HepG2 (cell line): ENCODE results near the gene SNX3. TPM values are rescaled to one million over a fixed set of nuclear protein-coding genes. Genes with fewer than 3 reads are reported as not detected.

ENCODE experiments used
- ATAC-seq: fragments of 200-7000 bp; cut with Tn5 transposase; 3 replicates; pipeline ENCODE4 v1.9.1; 2020; ENCODE audit warnings: mild to moderate bottlenecking, moderate library complexity
- BruUV-seq: library from RNA; stranded (reverse); fragments of 400-500 nt; replicated peaks from 2 replicates; lab custom pipeline; 2021; lab: Mats Ljungman, UMichigan
- CTCF ChIA-PET: fragments of 300-600 bp; formaldehyde crosslinking; extraction: SDS; loops from one replicate; lab custom pipeline; 2021; ENCODE audit warnings: low total read pairs, inconsistent platforms, low intra/inter-chr PET ratio; lab: Yijun Ruan, JAX
- POLR2A ChIA-PET: fragments of 350-600 bp; sonication (Branson Sonifier 250); formaldehyde crosslinking; loops from one replicate; lab custom pipeline; 2020; ENCODE audit warnings: antibody characterized with exemption, inconsistent platforms; lab: Yijun Ruan, JAX
- DNase-seq: peaks from one replicate; pipeline ENCODE4 v3.0.0-alpha.2; 2015; ENCODE audit warnings: low spot score
- FAIRE-seq: peaks from 3 replicates; lab custom pipeline; 2011; peaks lifted over from hg19 to GRCh38; lab: Jason Lieb, UNC
- H2AFZ ChIP-seq: one replicate; pipeline ENCODE4 v1.6.1; 2011; ENCODE audit warnings: low read length, inconsistent platforms
- H3K27ac ChIP-seq: fragments of 300-600 bp; 3 replicates; pipeline ENCODE4 v1.8.0; 2011; ENCODE audit warnings: mixed run types, mild to moderate bottlenecking, mixed read lengths, low read length, inconsistent platforms; ENCODE audit not compliant: insufficient read depth; ENCODE audit errors: extremely low read length
- H3K27me3 ChIP-seq, 2 experiments: fragments of 200-600 bp in 1 of 2; 2 replicates in 1 of 2; 3 replicates in 1 of 2; pipeline versions ENCODE4 v1.6.0 to v1.8.0; 2011; ENCODE audit warnings: low read length in 2 of 2, mild to moderate bottlenecking in 2 of 2, moderate library complexity in 2 of 2, inconsistent platforms in 1 of 2; ENCODE audit not compliant: insufficient read depth in 2 of 2, control insufficient read depth in 1 of 2
- H3K36me3 ChIP-seq, 2 experiments: fragments of 200-600 bp in 1 of 2; replicated peaks in 1 of 2; 2 replicates in 1 of 2; 3 replicates in 1 of 2; pipeline versions ENCODE4 v1.5.1 to v1.8.0; 2011; ENCODE audit warnings: low read length in 2 of 2, inconsistent platforms in 1 of 2; ENCODE audit not compliant: insufficient read depth in 2 of 2, control insufficient read depth in 1 of 2
- H3K4me1 ChIP-seq: 2 replicates; pipeline ENCODE4 v1.5.1; 2012; ENCODE audit warnings: low read length, inconsistent platforms; ENCODE audit not compliant: insufficient read depth
- H3K4me2 ChIP-seq: 2 replicates; pipeline ENCODE4 v1.6.0; 2011; ENCODE audit warnings: low read depth, low read length, inconsistent platforms
- H3K4me3 ChIP-seq, 3 experiments: fragments of 200-600 bp in 1 of 3; sonication (generic), shearing (Covaris generic) in 1 of 3; replicated peaks in 1 of 3; 2 replicates each; pipeline ENCODE4 v1.5.1; 2011 to 2016; ENCODE audit warnings: low read length in 3 of 3, inconsistent platforms in 2 of 3, low read depth in 2 of 3, mild to moderate bottlenecking in 2 of 3, control low read depth in 1 of 3, mixed read lengths in 1 of 3; ENCODE audit not compliant: insufficient read depth in 1 of 3
- H3K79me2 ChIP-seq: one replicate; pipeline ENCODE4 v1.6.1; 2011; ENCODE audit warnings: low read length, inconsistent platforms; ENCODE audit not compliant: insufficient read depth
- H3K9ac ChIP-seq: 2 replicates; pipeline ENCODE4 v1.6.0; 2011; ENCODE audit warnings: mild to moderate bottlenecking, low read depth, low read length, inconsistent platforms; ENCODE audit not compliant: insufficient read depth
- H3K9me3 ChIP-seq: 2 replicates; pipeline ENCODE4 v1.5.1; 2012; ENCODE audit warnings: mild to moderate bottlenecking, low read length
- H4K20me1 ChIP-seq: 2 replicates; pipeline ENCODE4 v1.6.0; 2011; ENCODE audit warnings: inconsistent platforms, mild to moderate bottlenecking, low read length, moderate library complexity; ENCODE audit not compliant: insufficient read depth
- AHR ChIP-seq: IDR thresholded peaks from 2 replicates; pipeline ENCODE4 v1.6.1; 2018; ENCODE audit warnings: missing genetic modification reagents, missing compliant biosample characterization
- CBX2 ChIP-seq, 2 experiments: fragments of 200-600 bp in 1 of 2; sonication (generic); formaldehyde crosslinking in 1 of 2; IDR thresholded peaks; 2 replicates each; pipeline versions ENCODE4 v1.7.0 to v1.8.1; 2018 to 2022; ENCODE audit warnings: low read depth in 2 of 2, low read length in 1 of 2, mild to moderate bottlenecking in 1 of 2, missing genetic modification reagents in 1 of 2
- CHD2 ChIP-seq: IDR thresholded peaks from 2 replicates; pipeline ENCODE4 v1.6.1; 2011; ENCODE audit warnings: low read depth, low read length, improper control_type of control experiment
- HBP1 ChIP-seq: IDR thresholded peaks from 2 replicates; pipeline ENCODE4 v1.6.1; 2016; ENCODE audit warnings: low read depth, control low read depth
- SNAPC4 ChIP-seq: sonication (generic); formaldehyde crosslinking; IDR thresholded peaks from 2 replicates; pipeline ENCODE4 v1.4.0; 2020; ENCODE audit warnings: mild to moderate bottlenecking, missing genetic modification reagents
- THAP7 ChIP-seq: sonication (generic); formaldehyde crosslinking; IDR thresholded peaks from 2 replicates; pipeline ENCODE4 v1.8.1; 2023; ENCODE audit warnings: mild to moderate bottlenecking, missing genetic modification reagents
- THYN1 ChIP-seq: sonication (generic); formaldehyde crosslinking; IDR thresholded peaks from 2 replicates; pipeline ENCODE4 v1.8.1; 2023; ENCODE audit warnings: low read depth, mild to moderate bottlenecking, moderate library complexity, missing genetic modification reagents, borderline replicate concordance
- YY1 ChIP-seq: IDR thresholded peaks from 2 replicates; pipeline ENCODE4 v1.6.1; 2011; ENCODE audit warnings: low read length, low read depth, moderate library complexity, mild to moderate bottlenecking; ENCODE audit not compliant: insufficient read depth, insufficient replicate concordance
- ZKSCAN8 ChIP-seq: IDR thresholded peaks from 2 replicates; pipeline ENCODE4 v1.6.1; 2016; ENCODE audit warnings: borderline replicate concordance, missing genetic modification reagents, missing compliant biosample characterization
- ZNF281 ChIP-seq: sonication (generic); formaldehyde crosslinking; IDR thresholded peaks from 2 replicates; pipeline ENCODE4 v1.4.0; 2020; ENCODE audit warnings: missing genetic modification reagents, borderline replicate concordance
- ZNF768 ChIP-seq: sonication (generic); formaldehyde crosslinking; IDR thresholded peaks from 2 replicates; pipeline ENCODE4 v1.4.0; 2020; ENCODE audit warnings: missing genetic modification reagents
- ZNF773 ChIP-seq: sonication (generic); formaldehyde crosslinking; IDR thresholded peaks from 2 replicates; pipeline ENCODE4 v1.4.0; 2020; ENCODE audit warnings: missing genetic modification reagents, borderline replicate concordance
- ZNF790 ChIP-seq: sonication (generic); formaldehyde crosslinking; IDR thresholded peaks from 2 replicates; pipeline ENCODE4 v1.8.0; 2022; ENCODE audit warnings: missing genetic modification reagents, mild to moderate bottlenecking, borderline replicate concordance
- WGBS: methylation state at CpG from one replicate; pipeline ENCODE4 v1.1.6; 2017; ENCODE audit warnings: low lambda C conversion rate; 5-methylcytosine and 5-hydroxymethylcytosine counted together
- in situ Hi-C: cut with HindIII; loops from 2 replicates; pipeline ENCODE4 v1.10.0; 2017; ENCODE audit warnings: low pct_unique_long_range_greater_than_20kb; ENCODE audit not compliant: extremely low pct_ligation_motif_present
- intact Hi-C: fragments of 100-400 bp; cut with micrococcal nuclease; formaldehyde crosslinking; loops from one replicate; pipeline ENCODE4 v1.10.0; 2022; ENCODE audit not compliant: unreplicated experiment
- polyA plus RNA-seq, 8 experiments: library from polyadenylated mRNA; depleted of rRNA in 3 of 8; stranded (reverse) in 7 of 8; unstranded in 1 of 8; fragments of >200 nt; fragmentation: Illumina TruSeq in 4 of 8; extraction: Trizol in 4 of 8; gene quantifications; 2 replicates each; pipeline versions ENCODE4 v1.2.1 to v1.2.3, GENCODE V29; 2011 to 2016; ENCODE audit warnings: low read depth in 4 of 8, missing spikeins in 1 of 8, mixed read lengths in 1 of 8; ENCODE audit not compliant: insufficient read depth in 1 of 8
- total RNA-seq, 5 experiments: library from RNA; depleted of rRNA; stranded (reverse); fragments of >200 nt; fragmentation: Illumina TruSeq; extraction: Trizol; gene quantifications; 2 replicates each; pipeline ENCODE4 v1.2.3, GENCODE V29; 2016; ENCODE audit warnings: low read depth in 1 of 5

The SNX3 gene
- total and polyA plus RNA-seq, 2 of the 13 experiments (the other 11 are each of a cell fraction or from before 2014, with no cell fraction given): 84.9 to 226 TPM

DNA sequence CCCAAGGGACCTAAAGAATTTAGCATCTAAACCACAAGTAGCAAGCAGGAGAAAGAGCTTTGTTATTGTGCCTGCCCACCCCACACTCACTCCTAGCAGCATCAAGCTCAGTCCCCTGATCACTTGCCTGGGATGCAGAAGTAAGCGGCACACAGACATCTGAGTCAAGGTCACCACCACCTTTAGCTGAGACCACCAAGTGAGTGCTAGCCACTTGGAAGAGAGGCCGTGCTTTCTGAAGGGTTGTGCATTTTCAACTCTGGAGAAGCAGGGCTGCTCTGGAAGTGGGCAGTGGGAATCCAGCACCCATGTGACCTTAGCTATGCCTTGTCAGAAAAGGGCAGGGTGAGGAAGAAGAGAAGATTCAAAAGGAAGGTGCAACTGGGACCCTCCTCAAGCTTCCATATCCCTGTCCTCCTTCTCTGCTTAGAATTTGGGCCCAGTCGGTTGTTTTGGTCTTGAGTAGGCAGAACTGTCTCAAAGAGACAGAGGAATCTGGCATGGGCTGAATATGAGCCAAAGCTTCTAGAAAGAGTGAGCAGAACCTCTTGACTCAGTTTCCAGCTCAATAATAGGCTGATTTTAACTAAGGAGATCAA lies 88.8 kb downstream of the SNX3 start:
- DNase-seq: no peak
- Histone ChIP-seq H3K9me3 (no peaks in the 10 kb centered on the region), H3K4me2 (no peak overlapping the region), H3K79me2 (no peaks in the 10 kb centered on the region), H3K36me3 (no peaks in the 10 kb centered on the region), H2AFZ (no peak overlapping the region), H3K4me1 (peaks cover 28% of the 10 kb centered on the region), H3K9ac (no peak overlapping the region), H4K20me1 (no peaks in the 10 kb centered on the region), H3K27ac (no peak overlapping the region), H3K27me3 (peaks cover 2 to 59% of the 10 kb centered on the region in 2 experiments; a peak in 3 of 5 replicates), H3K4me3 (no peak overlapping the region)
- intact Hi-C loops: loop anchor here (2.0 kb wide), 1 partner anchor 57 kb away; no protein-coding TSS in a partner anchor
- ATAC-seq: no peak
- BruUV-seq: no TSS peak
- ChIA-PET CTCF (no interaction called here), POLR2A (no interaction called here)
- WGBS: 25% methylated on average over 2 of the region's 3 CpGs
- in situ Hi-C loops: no loop called here
- FAIRE-seq: no peak
- TF ChIP-seq AHR (CRISPR knock-in tag) (no peak), THYN1 (CRISPR knock-in tag) (no peak), ZNF773 (CRISPR knock-in tag) (no peak), ZNF281 (CRISPR knock-in tag) (no peak), SNAPC4 (CRISPR knock-in tag) (no peak), CBX2 (IDR thresholded peaks at IDR 0.05; ENCODE audit: low read depth, low read length) (no peak), CBX2 (CRISPR knock-in tag; IDR thresholded peaks at IDR 0.05; ENCODE audit: low read depth) (no peak), HBP1 (no peak), CHD2 (no peak), ZNF790 (CRISPR knock-in tag) (no peak), YY1 (no peak), THAP7 (CRISPR knock-in tag) (no peak), ZKSCAN8 (no peak), ZNF768 (CRISPR knock-in tag) (no peak)
